ENCODE results near the gene GABRQ.

The GABRQ gene

GRCh38 chrX:152637649-152638442 is at the start of gene GABRQ:
Gene GABRQ, plus strand, starts transcription at chrX:152637895. Its CDS starts 308 bp downstream, at chrX:152638203.
- peak; percentile 40 for DNase-seq (ENCODE audit: low spot score)

GRCh38 chrX:152588206-152588605 is 49.5 kb upstream of the GABRQ start:
- DNase-seq (ENCODE audit: low spot score) = no peak

GRCh38 chrX:152600853-152601633 is 36.7 kb upstream of the GABRQ start:
- no peak for DNase-seq (ENCODE audit: low spot score)

GRCh38 chrX:152601848-152602616 is 35.7 kb upstream of the GABRQ start:
- DNase-seq (ENCODE audit: low spot score) = peak; percentile 2

GRCh38 chrX:152614791-152615190 is 22.9 kb upstream of the GABRQ start:
- no peak for DNase-seq (ENCODE audit: low spot score)

- no peak for DNase-seq (ENCODE audit: low spot score)
Measured at GRCh38 chrX:152619897-152620296, 17.8 kb upstream of the GABRQ start.

- DNase-seq (ENCODE audit: low spot score) = peak; percentile 37
Measured at GRCh38 chrX:152632445-152633097, 5.1 kb upstream of the GABRQ start.

- peak; percentile 60 for DNase-seq (ENCODE audit: low spot score)
Measured at GRCh38 chrX:152635941-152636340, 1.8 kb upstream of the GABRQ start.

GRCh38 chrX:152638443-152638904 is 779 bp downstream of the GABRQ start:
- no peak for DNase-seq (ENCODE audit: low spot score)

- DNase-seq (ENCODE audit: low spot score) = no peak
Measured at GRCh38 chrX:152639426-152639825, 1.7 kb downstream of the GABRQ start.

GRCh38 chrX:152640034-152640818 is 2.5 kb downstream of the GABRQ start:
- peak; percentile 43 for DNase-seq (ENCODE audit: low spot score)

- DNase-seq (ENCODE audit: low spot score) = no peak
Measured at GRCh38 chrX:152641256-152641875, 3.7 kb downstream of the GABRQ start.

GRCh38 chrX:152641996-152642395 is 4.3 kb downstream of the GABRQ start:
- peak; percentile 13 for DNase-seq (ENCODE audit: low spot score)

GRCh38 chrX:152642931-152643564 is 5.4 kb downstream of the GABRQ start:
- no peak for DNase-seq (ENCODE audit: low spot score)

- no peak for DNase-seq (ENCODE audit: low spot score)
Measured at GRCh38 chrX:152646961-152647360, 9.3 kb downstream of the GABRQ start.

- no peak for DNase-seq (ENCODE audit: low spot score)
Measured at GRCh38 chrX:152647978-152648377, 10.3 kb downstream of the GABRQ start.

- no peak for DNase-seq (ENCODE audit: low spot score)
Measured at GRCh38 chrX:152652060-152652459, 14.4 kb downstream of the GABRQ start.

GRCh38 chrX:152652467-152652866 is 14.8 kb downstream of the GABRQ start:
- DNase-seq (ENCODE audit: low spot score) = no peak

GRCh38 chrX:152656087-152656486 is 18.4 kb downstream of the GABRQ start:
- DNase-seq (ENCODE audit: low spot score) = no peak

GRCh38 chrX:152656890-152657289 is 19.2 kb downstream of the GABRQ start:
- DNase-seq (ENCODE audit: low spot score) = no peak

Data from AG20443 (cell line).